ENCODE measurements around the gene H2AZ2.

The H2AZ2 gene

GRCh38 chr7:44847920-44848634 is at the start of gene H2AZ2:
H2AZ2 (minus strand) TSS chr7:44848087; CDS start chr7:44847971, 116 bp downstream.
- Mint-ChIP-seq H3K27ac (peak within 1 kb of the TSS; percentile 99 to 100), H3K27me3 (no peaks in the 10 kb centered on the region), H3K4me3 (peak within 1 kb of the TSS; percentile 85 to 94), H3K4me1 (peaks cover 56% of the 10 kb centered on the region), H3K9me3 (no peaks in the 10 kb centered on the region)
- DNase-seq (peak; percentile 99 to 100), ATAC-seq (peak; percentile 88)

- DNase-seq = no peak
- no peaks in the 10 kb centered on the region for H3K9me3 Mint-ChIP-seq
- ATAC-seq = no peak
Measured at GRCh38 chr7:44897309-44897708, 49.4 kb upstream of the H2AZ2 start.

GRCh38 chr7:44894888-44895580 is 47.1 kb upstream of the H2AZ2 start:
- H3K4me1 Mint-ChIP-seq = peaks cover 43% of the 10 kb centered on the region
- no peaks in the 10 kb centered on the region for H3K27me3 Mint-ChIP-seq
- DNase-seq (no peak), ATAC-seq (peak; percentile 43)
- no peaks in the 10 kb centered on the region for H3K9me3 Mint-ChIP-seq
- no peak overlapping the region for H3K4me3 Mint-ChIP-seq
- H3K27ac Mint-ChIP-seq = no peak overlapping the region

More at GRCh38 chr7:44897309-44897708, 49.4 kb upstream of the H2AZ2 start:
- no peak overlapping the region for H3K27ac Mint-ChIP-seq
- H3K4me1 Mint-ChIP-seq = peaks cover 28% of the 10 kb centered on the region
- H3K4me3 Mint-ChIP-seq = peak overlapping the region; percentile 18 to 54
- H3K27me3 Mint-ChIP-seq = no peaks in the 10 kb centered on the region

DNA sequence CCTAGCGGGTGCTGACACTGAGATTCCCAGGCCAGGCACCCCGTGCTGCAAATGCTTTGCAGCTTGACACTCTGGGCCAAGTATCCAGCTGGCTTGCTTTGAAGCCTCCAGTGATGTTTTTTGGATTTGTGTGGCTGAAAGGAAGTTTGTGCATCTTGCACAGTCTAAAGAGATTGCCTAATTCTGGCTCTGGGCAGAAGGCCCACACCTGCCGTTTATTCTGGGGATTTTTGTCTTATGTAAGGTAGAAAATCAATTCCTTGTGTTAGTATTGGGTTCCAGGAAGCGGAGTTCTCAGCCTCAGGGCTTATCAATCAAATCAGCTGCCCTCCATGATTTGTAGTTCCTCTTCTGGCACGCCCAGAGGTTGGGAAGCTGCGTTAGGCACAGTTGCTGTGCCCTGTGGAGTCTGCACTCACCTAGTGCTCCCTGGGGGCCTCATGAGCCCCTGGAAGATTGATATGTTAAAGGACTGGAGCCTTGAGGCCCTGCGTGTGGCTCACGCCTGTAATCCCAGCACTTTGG is 45.9 kb upstream of the H2AZ2 start:
- Mint-ChIP-seq H3K4me3 (no peak overlapping the region), H3K4me1 (peaks cover 43% of the 10 kb centered on the region), H3K27me3 (no peaks in the 10 kb centered on the region), H3K27ac (peak overlapping the region in 1 of 2 donors; percentile 45), H3K9me3 (no peaks in the 10 kb centered on the region)
- ATAC-seq (no peak), DNase-seq (no peak)

DNA sequence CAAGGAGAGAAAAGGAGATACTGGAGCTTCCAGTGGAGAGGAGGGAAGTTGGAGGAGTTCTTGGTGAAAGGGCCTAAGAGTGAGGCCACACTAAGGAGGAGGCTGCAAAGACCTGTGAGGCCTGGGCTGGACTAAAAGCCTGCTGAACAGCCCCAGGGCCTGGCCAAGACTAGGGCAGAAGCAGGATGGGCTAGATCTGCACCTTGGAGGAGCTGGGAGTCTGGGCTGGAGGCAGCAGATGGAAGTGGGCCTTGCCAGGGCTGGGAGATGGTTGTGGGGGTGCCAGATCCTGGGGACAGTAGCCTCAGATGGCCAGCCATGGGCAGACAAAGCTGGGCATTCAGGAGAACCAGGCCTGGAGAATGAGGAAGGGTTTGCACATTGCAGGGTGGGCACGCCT is 43.9 kb upstream of the H2AZ2 start:
- Mint-ChIP-seq H3K9me3 (no peaks in the 10 kb centered on the region), H3K4me1 (peaks cover 42% of the 10 kb centered on the region), H3K27ac (peak overlapping the region; percentile 97 to 99), H3K27me3 (no peaks in the 10 kb centered on the region), H3K4me3 (peak overlapping the region; percentile 52 to 59)
- ATAC-seq (peak; percentile 36), DNase-seq (no peak)

DNA sequence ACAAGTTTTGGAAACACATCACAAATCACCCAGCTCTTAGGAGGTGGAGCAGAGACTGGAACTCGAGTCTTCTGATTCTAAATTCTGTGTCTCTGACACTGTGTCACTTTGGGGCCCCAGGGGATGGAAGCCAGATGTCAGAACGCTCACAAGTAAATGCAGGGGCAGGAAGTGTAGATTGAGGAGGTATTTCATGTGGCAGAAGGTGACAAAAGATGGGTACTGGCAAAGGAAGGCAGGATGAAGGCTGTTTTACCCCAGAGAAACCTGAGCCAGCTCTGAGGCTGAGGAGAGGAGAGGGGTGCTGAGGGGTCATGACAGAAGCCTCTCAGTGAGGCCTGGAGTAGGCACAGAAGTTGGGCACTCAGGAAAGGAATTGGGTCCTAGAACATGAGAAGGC is 43.5 kb upstream of the H2AZ2 start:
- peaks cover 43% of the 10 kb centered on the region for H3K4me1 Mint-ChIP-seq
- DNase-seq = peak; percentile 36 to 60
- no peaks in the 10 kb centered on the region for H3K27me3 Mint-ChIP-seq
- no peaks in the 10 kb centered on the region for H3K9me3 Mint-ChIP-seq
- H3K4me3 Mint-ChIP-seq = peak overlapping the region; percentile 52 to 59
- peak; percentile 90 for ATAC-seq
- peak overlapping the region; percentile 97 to 99 for H3K27ac Mint-ChIP-seq

DNA sequence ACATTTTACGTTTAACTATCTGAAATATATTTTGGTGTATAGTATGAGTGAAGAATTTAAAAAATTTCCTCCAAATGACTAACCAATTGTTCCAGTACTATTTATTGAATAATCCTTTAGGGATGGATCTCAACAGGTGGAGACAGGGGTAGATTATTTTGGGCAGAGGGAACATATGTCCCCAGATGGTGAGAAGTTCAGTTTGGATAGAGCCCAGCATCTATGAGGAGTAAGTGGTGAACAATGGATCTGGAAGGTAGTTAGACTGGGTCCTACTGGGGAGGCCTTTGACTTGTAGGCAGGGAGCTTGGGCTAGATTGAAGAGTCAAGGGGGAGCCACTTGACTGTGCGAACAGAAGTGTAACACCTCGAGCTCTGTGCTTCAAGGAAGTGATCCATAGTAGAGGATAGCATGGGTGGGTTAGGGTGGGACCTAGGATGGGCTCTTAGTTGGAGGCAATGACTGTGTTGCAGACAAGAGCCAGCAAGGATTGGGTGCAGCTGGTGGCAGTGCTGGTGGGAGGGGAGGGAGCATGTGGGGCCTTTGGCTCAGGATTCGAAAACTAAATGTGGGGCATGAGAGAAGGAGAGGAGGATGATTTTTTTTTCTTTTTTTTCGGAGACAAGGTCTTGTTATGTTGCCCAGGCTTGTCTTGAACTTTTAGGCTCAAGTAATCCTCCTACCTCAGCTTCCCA is 41.3 kb upstream of the H2AZ2 start:
- H3K4me3 Mint-ChIP-seq = no peak overlapping the region
- H3K27me3 Mint-ChIP-seq = no peaks in the 10 kb centered on the region
- no peak for ATAC-seq
- DNase-seq = no peak
- no peaks in the 10 kb centered on the region for H3K9me3 Mint-ChIP-seq
- H3K4me1 Mint-ChIP-seq = peaks cover 41% of the 10 kb centered on the region
- no peak overlapping the region for H3K27ac Mint-ChIP-seq

DNA sequence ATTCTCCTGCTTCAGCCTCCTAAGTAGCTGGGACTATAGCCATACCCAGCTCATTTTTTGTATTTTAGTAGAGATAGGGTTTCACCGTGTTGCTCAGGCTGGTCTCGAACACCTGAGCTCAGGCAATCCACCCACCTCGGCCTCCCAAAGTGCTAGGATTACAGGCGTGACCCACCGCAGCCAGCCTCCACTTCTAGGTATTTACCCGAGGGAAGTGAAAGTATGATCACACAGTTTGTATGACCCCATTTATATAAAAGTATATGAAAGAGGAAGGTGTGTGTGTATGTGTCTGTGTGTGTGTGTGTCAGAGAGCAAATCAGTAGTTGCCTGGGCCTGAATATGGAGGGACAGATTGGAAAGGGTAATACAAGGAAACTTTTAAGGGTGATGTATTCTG is 39.4 kb upstream of the H2AZ2 start:
- peak overlapping the region; percentile 31 to 42 for H3K27ac Mint-ChIP-seq
- DNase-seq = no peak
- ATAC-seq = no peak
- H3K27me3 Mint-ChIP-seq = no peaks in the 10 kb centered on the region
- H3K9me3 Mint-ChIP-seq = no peaks in the 10 kb centered on the region
- H3K4me1 Mint-ChIP-seq = peaks cover 58% of the 10 kb centered on the region
- H3K4me3 Mint-ChIP-seq = peak overlapping the region in 1 of 2 donors; percentile 0

DNA sequence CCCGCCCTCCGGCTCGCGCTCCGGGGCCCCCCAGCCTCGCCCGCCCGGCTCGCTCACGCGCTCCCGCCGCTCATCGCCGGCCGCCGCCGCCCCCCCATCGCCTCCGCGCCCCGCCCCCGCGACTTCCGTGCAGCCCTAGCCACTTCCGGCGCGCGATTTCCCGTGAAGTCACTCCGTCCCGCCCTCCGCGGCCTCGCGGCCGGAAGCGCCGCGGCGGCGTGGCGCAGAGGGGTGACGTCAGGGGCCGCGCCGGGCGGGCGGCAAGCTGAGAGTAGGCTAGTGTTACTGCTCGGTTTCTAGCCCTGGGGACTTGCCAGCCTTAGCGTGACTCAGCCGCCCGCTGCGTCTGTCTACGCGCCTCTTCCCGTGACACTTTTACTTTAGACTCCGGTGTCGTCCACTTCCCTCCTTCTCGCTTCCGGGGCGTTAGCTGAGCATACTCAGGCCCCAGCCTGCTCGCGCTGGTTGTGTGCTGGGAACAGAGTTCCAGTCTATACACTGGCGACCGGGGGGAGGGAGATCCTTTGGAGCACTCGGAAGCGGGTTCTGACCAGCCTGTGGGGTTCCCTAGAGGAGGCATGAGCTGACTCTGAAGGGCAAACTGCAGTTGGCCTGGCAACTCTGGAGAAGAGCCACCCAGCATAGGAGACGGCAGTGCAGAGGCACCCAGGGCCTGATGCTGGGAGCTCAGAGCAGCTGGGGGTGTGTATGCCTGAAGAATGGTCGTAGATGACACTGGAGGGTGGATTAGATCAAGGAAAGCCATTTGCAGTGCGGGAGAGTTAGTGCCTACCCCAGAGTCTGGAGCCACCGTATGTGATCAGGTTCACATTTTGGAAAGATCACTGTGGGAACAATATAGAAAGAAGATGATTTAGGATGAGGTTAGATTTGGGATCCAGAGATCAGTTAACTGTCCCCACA is 37.8 kb upstream of the H2AZ2 start, which contains the start of gene PURB:
Gene PURB, minus strand, starts transcription at position 137 of the 924 bp plus-strand sequence. CDS start 182 bp downstream, outside the sequence.
- peak within 1 kb of the TSS; percentile 97 to 99 for H3K27ac Mint-ChIP-seq
- peaks cover 58% of the 10 kb centered on the region for H3K4me1 Mint-ChIP-seq
- peak; percentile 96 for ATAC-seq
- H3K9me3 Mint-ChIP-seq = no peaks in the 10 kb centered on the region
- H3K27me3 Mint-ChIP-seq = no peaks in the 10 kb centered on the region
- H3K4me3 Mint-ChIP-seq = peak within 1 kb of the TSS; percentile 97 to 98
- DNase-seq = peak; percentile 97

DNA sequence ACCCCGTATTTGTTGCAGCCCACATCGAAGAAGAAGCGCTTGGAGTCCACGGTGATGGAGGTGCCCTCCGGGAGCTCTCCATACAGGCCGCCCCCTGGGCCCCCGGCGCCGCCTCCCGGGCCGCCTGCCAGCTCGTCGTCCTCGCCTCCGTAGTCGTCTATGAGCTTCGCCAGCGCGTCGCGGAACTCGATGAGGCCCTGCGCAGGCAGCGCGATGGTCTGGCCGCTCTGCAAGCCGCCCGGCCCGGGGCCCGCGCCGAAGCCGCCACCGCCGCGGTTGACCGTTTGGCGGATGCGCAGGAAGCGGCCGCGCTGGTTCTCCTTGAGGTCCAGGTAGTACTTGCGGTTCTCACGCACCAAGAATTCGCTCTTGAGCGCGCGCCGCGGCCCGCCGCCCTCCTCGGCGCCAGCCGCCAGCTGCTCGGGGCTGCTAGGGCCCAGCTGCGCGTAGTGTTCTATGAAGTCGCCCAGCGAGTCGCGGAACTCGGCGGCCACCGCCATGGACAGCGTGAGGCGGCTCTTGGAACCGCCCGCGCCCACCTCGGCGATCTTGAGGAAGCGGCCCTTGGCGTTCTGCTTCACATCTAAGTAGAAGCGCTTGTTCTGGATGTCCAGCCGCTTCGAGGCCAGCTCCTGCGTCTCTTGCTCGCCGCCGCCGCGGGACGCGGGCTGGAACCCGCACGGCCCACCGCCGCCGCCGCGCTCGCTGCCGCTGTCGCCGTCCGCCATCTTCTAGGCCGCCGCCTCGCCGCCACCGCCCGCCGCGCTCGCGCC is 36.9 kb upstream of the H2AZ2 start:
- peak overlapping the region; percentile 91 to 95 for H3K27ac Mint-ChIP-seq
- H3K4me3 Mint-ChIP-seq = peak overlapping the region; percentile 97 to 98
- H3K9me3 Mint-ChIP-seq = no peaks in the 10 kb centered on the region
- DNase-seq (peak; percentile 62 to 64), ATAC-seq (peak; percentile 24)
- H3K27me3 Mint-ChIP-seq = no peaks in the 10 kb centered on the region
- H3K4me1 Mint-ChIP-seq = peaks cover 65% of the 10 kb centered on the region

- DNase-seq = no peak
- Mint-ChIP-seq H3K4me1 (peaks cover 69% of the 10 kb centered on the region), H3K4me3 (peak overlapping the region; percentile 95 to 97), H3K27ac (peak overlapping the region; percentile 91 to 95), H3K27me3 (no peaks in the 10 kb centered on the region), H3K9me3 (no peaks in the 10 kb centered on the region)
- no peak for ATAC-seq
Measured at GRCh38 chr7:44883961-44884620, 36.2 kb upstream of the H2AZ2 start.

DNA sequence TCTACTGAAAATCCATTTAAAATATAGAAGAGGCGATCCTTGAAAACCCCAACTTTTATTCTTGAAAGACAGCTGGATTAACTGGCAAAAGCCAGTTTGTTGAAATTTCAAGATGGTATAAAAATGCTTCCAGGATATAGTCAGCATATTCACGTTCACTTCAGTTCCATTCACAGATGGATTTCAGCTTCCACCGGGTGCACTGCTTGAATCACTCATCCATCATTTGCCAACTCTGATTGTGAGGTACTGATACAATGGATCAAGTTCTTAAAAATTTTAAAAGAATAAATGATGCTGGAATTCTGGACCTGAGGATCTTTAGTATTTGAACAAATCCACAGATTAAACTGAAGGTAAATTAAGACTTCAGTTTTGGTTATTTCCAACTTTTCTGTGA is 35.0 kb upstream of the H2AZ2 start:
- Mint-ChIP-seq H3K4me3 (peak overlapping the region; percentile 95 to 97), H3K27ac (peak overlapping the region in 1 of 2 donors; percentile 65), H3K9me3 (no peaks in the 10 kb centered on the region), H3K27me3 (no peaks in the 10 kb centered on the region), H3K4me1 (peaks cover 69% of the 10 kb centered on the region)
- DNase-seq (no peak), ATAC-seq (no peak)

DNA sequence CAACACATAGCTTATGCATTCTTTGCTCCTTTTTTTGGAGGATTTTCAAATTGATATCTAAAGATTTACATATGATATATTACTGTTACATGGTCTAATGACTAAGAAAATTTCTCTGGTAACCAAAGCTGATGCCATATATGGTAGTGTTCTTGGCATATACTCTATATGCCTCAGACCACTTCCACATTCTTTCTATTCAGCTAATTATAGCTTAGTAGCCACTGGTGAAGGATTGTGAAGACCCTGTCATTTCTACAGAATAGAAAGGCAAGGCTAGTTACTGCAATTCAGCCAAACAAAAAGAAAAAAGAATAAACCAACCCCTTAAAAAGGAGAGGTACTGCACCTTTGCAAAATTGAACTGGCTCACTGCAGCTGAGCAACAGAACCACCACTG is 33.7 kb upstream of the H2AZ2 start:
- H3K27me3 Mint-ChIP-seq = no peaks in the 10 kb centered on the region
- peak overlapping the region; percentile 59 to 95 for H3K4me3 Mint-ChIP-seq
- DNase-seq = no peak
- ATAC-seq = no peak
- H3K9me3 Mint-ChIP-seq = no peaks in the 10 kb centered on the region
- H3K4me1 Mint-ChIP-seq = peaks cover 57% of the 10 kb centered on the region
- H3K27ac Mint-ChIP-seq = peak overlapping the region in 1 of 2 donors; percentile 40
